Measurements from ENCODE around the gene ERC2.
"Not testable (repeated sequence)": the region's sequence is repeated elsewhere in the genome, so short reads cannot be mapped to it uniquely, and the experiment has no call there.

The ERC2 gene

GRCh38 chr3:56309465-56309864, 158.8 kb downstream of the ERC2 start:
- no peak for DNase-seq (ENCODE audit: low read depth)

- DNase-seq (ENCODE audit: low read depth) = no peak
Measured at GRCh38 chr3:56308471-56308870, 159.8 kb downstream of the ERC2 start.

- DNase-seq (ENCODE audit: low read depth) = no peak
Measured at GRCh38 chr3:56304069-56304468, 164.2 kb downstream of the ERC2 start.

GRCh38 chr3:56303487-56303886, 164.8 kb downstream of the ERC2 start:
- peak; percentile 48 for DNase-seq (ENCODE audit: low read depth)

- DNase-seq (ENCODE audit: low read depth) = peak; percentile 16
Measured at GRCh38 chr3:56302417-56302816, 165.8 kb downstream of the ERC2 start.

- DNase-seq (ENCODE audit: low read depth) = no peak
Measured at GRCh38 chr3:56297281-56297840, 170.9 kb downstream of the ERC2 start.

GRCh38 chr3:56296361-56296760, 171.9 kb downstream of the ERC2 start:
- DNase-seq (ENCODE audit: low read depth) = no peak

- no peak for DNase-seq (ENCODE audit: low read depth)
Measured at GRCh38 chr3:56295161-56295560, 173.1 kb downstream of the ERC2 start.

GRCh38 chr3:56294286-56294685, 174.0 kb downstream of the ERC2 start:
- DNase-seq (ENCODE audit: low read depth) = no peak

- peak; percentile 21 for DNase-seq (ENCODE audit: low read depth)
Measured at GRCh38 chr3:56291953-56292352, 176.3 kb downstream of the ERC2 start.

GRCh38 chr3:56291244-56291680, 177.0 kb downstream of the ERC2 start:
- DNase-seq (ENCODE audit: low read depth) = peak; percentile 15

- DNase-seq (ENCODE audit: low read depth) = no peak
Measured at GRCh38 chr3:56290374-56290773, 177.9 kb downstream of the ERC2 start.

GRCh38 chr3:56288258-56288657, 180.0 kb downstream of the ERC2 start:
- no peak for DNase-seq (ENCODE audit: low read depth)

GRCh38 chr3:56282341-56282740, 185.9 kb downstream of the ERC2 start:
- no peak for DNase-seq (ENCODE audit: low read depth)

GRCh38 chr3:56277236-56277635, 191.0 kb downstream of the ERC2 start:
- no peak for DNase-seq (ENCODE audit: low read depth)

- DNase-seq (ENCODE audit: low read depth) = no peak
Measured at GRCh38 chr3:56275120-56275519, 193.1 kb downstream of the ERC2 start.

- no peak for DNase-seq (ENCODE audit: low read depth)
Measured at GRCh38 chr3:56269755-56270535, 198.3 kb downstream of the ERC2 start.

- DNase-seq (ENCODE audit: low read depth) = no peak
Measured at GRCh38 chr3:56268616-56269383, 199.5 kb downstream of the ERC2 start.

- not testable (repeated sequence) for DNase-seq (ENCODE audit: low read depth)
Measured at GRCh38 chr3:56261852-56262251, 206.4 kb downstream of the ERC2 start.

GRCh38 chr3:56260262-56260661, 208.0 kb downstream of the ERC2 start:
- no peak for DNase-seq (ENCODE audit: low read depth)

GRCh38 chr3:56257826-56258225, 210.4 kb downstream of the ERC2 start:
- DNase-seq (ENCODE audit: low read depth) = no peak

- DNase-seq (ENCODE audit: low read depth) = peak; percentile 11
Measured at GRCh38 chr3:56254835-56255234, 213.4 kb downstream of the ERC2 start.
